GM18858 (cell line): ENCODE measurements around the gene YAE1.
"Not testable (repeated sequence)": the region's sequence is repeated elsewhere in the genome, so short reads cannot be mapped to it uniquely, and the experiment has no call there.

Source experiments
- ATAC-seq: cut with Tn5 transposase; IDR thresholded peaks from one replicate; pipeline ENCODE4 v1.9.1; 2021; ENCODE audit not compliant: unreplicated experiment

The YAE1 gene, protein sequence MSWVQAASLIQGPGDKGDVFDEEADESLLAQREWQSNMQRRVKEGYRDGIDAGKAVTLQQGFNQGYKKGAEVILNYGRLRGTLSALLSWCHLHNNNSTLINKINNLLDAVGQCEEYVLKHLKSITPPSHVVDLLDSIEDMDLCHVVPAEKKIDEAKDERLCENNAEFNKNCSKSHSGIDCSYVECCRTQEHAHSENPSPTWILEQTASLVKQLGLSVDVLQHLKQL

DNA sequence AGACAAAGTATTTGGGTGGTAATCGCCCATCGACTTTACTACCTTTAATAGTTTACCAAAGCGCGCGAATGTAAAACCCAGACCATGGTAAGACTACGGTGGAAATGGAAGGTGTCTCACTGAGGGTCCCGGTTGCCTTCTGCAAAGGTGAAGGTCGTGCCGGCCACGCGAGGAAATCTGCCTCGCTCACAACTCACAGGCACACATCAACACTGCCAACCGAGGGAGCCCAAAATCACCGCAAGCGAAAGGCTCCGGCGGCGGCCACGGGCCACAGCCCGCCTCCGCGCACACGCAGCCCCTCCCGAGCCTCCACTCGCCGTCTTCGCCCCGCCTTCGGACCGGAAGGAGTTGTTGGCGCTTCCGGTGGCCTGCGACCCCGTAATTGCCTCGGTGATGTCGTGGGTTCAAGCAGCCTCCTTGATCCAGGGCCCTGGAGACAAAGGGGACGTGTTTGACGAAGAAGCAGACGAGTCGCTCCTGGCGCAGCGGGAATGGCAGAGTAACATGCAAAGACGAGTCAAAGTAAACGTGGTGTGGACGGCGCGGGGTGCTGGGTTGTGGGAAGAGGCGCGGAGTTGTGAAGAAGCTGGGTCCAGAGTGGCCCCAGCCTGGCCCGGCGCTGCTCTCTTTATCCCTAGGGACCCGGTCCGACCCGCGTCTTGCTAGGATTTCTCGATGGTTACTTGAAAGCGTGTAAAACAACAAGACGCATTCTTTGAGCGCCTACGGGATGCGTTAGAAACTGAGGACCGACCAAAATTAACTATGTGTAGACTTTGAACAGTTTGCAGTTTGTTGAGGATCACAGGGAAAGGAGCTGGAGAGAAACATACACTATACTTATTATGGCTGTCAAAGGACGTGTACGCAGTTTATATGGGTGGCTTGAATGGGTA, at the start of gene YAE1:
Gene YAE1 (plus strand): TSS at position 382 of the 899 bp plus-strand sequence. CDS start 15 bp downstream, at position 397.
- ATAC-seq = peak; percentile 99

DNA sequence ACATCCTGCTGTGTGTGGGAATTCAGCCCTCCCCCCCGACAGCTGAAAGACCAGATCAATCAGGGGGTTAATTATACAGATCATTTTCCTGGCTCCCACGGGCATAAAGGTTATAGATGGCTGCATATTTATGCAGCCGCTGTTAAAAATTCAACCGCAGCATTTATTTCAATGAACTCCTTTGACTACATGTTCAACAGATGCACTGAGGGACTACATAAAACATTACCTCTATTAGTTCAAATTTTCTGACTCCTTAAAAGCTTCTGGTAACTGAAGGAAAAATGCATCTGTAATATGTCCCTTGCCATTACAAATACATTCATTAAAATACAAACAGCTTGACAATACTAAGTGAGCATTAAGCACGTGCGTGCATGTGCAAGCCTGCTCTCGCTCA, 49.7 kb upstream of the YAE1 start:
- ATAC-seq = no peak

DNA sequence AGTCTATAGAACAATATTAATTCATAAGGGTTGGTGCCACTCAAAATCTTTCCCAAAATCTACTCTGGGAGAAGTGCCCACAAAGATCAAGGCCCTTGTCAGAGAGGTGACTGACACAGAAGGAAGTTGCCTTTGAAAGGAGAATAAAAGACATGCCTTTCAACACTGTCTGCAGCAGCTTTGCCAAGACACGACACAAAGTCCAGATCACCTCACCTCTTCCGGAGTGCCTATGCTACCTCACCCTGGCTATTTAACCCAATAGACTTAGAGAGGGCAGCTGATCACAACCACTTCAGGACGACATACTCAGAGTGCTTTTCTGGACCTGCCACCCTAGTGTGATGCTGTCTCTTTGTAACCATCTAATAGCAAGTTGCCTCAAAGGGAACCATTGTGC, 49.0 kb upstream of the YAE1 start:
- no peak for ATAC-seq

DNA sequence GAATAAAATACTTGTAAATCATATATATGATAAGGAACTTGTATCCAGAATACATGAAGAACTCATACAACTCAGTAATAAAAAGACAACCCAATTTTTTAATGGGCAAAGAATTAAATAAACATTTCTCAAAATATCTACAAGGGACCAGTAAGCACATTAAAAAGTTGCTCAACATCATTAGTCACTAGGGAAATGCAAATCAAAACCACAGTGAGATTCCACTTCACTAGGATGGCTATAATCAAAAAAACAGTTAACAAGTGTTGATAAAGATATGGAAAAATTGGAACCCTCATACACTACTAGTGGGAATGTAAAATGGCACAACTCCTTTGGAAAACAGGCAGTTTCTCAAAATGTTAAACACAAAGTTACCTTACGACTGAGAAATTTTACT, 40.3 kb upstream of the YAE1 start:
- ATAC-seq = no peak

DNA sequence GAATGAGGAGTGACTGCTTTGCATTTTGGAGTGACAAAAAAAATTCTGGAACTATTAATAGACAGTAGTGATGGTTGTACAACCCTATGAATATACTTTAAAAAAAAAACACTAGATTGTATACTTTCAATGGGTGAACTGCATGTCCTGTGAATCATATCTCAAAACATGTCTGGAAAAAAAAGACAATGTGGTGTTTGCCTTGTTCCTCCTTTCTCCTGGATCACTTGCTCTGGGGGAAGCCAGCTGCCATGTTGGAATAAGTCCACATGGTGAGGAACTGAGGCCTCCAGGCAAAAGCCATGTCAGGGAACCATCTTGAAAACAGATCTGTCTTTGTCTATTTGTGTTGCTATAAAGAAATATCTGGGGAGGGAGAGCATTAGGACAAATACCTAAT, 39.5 kb upstream of the YAE1 start:
- no peak for ATAC-seq

DNA sequence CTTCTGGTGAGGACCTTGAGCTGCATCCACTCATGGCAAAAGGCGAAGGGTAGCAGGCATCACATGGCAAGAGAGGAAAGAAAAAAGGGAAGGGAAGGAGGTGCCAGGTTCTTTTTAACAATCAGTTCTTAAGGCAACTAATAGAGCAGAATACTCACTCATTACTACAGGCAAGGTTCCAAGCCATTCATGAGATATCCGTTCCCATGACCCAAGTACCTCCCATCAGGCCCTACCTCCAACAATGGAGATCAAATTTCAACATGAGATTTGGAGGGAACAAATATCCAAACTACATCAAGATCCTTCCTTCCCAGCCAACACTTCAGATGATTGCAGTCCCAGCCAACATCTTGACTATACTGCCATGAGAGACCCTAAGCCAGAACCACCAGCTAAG, 38.9 kb upstream of the YAE1 start:
- ATAC-seq = no peak

DNA sequence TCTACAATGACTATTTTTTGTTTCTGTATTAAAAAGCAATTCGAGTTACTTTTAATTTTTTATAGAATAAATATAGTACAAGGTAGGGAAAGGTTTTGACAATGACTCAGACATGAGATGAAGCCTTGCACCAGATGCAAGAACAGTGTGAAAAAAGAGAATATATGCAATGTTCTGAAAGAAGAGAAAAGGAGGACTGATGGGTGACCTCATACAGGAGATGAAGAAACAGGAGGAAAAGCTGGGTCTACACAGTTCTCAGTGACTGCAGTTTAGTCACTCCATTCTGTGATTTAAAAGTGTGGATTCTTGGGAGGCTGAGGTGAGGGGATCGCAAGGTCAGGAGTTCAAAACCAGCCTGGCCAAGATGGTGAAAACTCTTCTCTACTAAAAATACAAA, 38.3 kb upstream of the YAE1 start:
- no peak for ATAC-seq

DNA sequence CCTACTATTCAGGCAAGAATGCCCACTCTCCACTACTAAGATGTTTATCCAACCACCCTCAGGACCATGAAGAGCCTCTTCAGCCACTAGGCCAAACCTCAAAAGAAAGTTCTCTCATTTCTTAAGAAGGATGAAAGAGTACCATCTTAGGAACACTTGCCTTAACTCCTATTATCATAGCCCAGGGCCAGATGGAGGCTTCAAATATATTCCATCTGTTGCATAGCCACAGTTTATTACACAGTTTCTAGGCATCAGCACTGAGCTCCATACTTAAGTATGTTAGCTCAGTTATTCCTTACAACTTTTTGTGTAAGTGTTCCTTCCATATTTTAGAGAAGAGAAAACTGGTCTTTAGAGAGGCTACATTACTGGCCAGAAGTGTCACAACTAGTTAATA, 37.4 kb upstream of the YAE1 start:
- no peak for ATAC-seq

DNA sequence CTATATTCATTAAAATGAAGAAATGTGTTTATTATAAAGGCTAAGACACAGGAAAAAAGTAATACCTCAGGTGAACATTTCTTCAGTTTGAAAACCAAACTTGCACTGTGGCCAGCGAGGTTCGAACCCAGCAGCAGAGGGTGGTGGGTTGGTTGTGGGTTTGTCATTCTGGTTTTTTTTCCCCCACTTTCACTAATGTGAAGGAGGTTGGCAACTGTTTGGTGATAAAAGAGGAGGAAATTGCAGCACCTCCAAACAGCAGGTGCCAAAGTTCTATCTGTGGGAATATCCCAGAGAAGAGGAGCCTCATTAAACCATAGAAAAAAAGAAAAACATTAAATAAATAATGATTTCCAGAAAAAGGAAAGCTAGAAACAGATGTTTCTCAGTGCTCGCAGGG, 36.6 kb upstream of the YAE1 start:
- no peak for ATAC-seq

DNA sequence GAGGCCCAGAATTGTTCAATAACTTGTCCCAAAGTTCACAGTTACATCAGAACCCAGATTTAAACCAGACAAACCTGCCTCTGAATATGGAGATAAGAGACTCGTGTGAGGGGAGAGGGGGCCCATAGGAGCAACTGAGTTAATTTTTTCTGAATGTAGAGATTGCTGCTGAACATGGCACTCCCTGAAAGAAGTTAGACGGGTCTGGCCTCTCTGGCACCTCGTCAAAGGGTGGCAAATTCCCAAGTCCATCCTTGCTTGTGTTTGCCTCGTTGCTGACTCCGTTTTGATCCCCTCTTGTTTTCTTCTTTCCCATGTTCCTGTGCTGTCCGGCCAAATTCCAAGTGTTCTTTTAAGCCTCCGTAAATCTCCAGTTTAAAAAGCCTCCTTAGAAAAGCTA, 35.2 kb upstream of the YAE1 start:
- ATAC-seq = no peak

DNA sequence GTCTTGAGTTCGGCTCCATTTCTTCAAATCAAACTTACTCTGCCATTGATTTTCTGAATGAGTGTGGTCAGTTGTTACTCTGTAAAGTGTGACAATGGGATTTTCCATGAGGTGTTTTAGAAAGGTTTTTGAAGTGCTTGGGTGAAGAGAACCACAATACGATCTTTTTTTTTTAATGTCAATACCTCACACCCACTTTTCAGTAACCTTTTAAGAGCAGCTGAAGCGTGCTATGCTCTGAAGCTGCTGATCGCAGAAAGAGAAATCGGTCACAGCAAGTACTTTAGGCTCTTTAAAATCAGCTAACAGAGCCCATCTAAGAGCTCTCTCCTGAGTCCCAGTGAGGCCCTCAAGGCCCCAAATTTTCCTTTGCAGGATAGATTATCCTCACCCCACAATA, 34.4 kb upstream of the YAE1 start:
- ATAC-seq = no peak

DNA sequence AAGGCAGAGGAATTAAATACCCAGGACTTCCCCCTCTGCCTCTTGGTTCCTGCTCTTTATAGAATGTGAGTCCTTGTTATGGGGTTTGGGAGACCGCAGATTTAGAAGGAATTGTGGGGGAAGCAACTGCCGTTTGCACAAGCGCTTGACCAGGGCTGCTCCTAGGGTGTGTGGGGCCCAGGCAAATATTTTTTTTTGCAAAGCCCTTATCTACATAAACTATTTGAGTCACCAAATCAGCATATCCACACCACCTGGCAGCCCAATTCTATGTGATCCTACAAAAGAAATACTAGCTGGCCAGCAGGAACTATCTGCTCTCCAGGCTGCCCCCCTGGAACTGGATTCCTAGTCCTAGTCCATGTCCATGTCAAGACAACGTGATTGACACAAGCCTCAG, 33.4 kb upstream of the YAE1 start:
- ATAC-seq = no peak

DNA sequence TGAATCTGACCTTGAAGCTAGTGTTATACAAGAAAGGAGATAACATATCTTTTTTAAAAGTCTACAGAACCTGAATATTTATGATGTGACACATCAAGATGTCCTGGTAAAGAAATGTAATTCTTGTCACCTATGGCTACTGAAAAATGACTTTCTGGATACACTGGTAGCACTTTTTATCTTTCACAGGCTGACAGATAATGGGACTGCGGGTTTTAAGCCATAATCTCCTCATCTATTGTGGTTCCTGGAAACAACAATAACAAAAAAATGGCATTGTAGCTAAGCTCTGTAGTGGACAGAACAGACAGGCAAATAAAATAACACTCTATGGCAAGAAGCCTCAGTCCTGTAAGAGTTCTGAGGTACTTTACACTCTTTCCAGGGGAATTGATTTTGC, 31.6 kb upstream of the YAE1 start:
- ATAC-seq = no peak

DNA sequence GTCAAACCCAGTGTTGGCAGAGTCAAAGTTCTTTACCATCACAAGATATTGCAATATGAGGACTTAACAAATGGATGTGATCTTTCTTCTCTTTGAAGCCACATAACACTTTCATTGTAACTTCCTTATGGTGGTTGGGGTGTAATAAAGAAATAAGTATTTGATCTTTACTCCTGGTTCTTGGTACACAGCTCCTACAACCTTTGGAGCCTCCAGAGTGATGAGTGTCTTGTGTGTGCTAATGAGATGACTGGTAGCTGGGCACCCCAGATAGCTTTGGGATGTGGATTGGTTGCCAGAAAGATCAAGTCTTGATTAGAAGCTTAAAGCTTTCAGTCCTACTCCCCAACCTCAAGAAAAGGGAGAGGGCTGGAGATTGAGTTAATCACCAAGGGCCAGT, 31.1 kb upstream of the YAE1 start:
- no peak for ATAC-seq

DNA sequence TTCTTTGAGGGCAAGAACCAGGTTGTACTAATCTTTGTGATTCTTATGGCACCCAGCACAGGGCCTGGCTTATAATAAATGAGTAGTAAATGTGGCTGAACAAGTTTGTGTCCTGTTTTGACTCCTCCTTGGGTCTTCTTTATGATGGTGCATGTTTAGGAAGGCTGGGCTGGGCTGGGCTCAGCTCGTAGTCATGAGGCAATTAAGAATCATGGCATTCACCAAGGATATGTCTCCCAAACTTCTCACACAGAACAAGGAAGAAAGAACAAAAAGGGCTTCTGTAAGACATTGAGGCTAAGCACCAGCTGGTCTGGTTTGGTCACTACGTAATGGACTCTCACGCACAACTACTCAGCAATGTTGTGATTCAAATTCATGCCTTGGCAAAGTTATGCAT, 30.5 kb upstream of the YAE1 start:
- ATAC-seq = no peak

DNA sequence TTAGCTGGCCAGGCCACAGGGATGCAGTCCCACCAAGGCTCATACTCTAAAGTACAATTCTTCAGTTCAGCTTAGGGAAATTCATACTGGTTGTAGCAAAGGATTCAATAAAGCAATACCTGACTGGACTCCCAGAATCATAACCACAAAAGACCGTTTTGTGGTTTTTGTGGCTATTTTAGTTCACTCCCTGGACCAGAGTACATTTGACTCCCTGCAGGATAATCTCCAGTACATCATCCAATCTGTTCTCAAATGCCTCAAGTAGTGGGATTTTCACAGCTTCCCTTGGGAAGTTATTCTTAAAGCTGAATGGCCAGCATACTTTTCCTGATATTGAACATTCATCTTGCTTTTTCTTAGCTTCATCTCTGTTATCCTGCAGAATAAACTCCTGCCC, 29.3 kb upstream of the YAE1 start:
- ATAC-seq = no peak

DNA sequence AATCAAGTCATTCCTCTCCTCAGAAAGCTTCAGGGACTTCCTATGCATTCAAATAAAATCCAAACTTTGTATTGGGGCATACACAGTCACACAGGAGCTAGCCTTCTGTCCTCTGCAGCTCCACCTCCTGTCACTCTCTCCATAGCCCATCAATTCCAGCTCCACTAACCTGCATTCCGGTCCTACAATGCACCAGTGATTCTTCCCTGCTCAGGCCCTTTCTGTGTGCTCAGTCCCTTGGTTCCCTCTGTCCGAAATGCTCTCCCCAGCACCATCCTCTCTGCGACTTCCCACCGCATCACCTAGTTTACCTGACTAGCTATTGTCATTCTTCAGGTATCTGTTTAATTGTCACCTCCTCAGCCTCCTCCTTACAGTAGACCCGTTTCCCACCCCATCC, 26.4 kb upstream of the YAE1 start:
- ATAC-seq = no peak

DNA sequence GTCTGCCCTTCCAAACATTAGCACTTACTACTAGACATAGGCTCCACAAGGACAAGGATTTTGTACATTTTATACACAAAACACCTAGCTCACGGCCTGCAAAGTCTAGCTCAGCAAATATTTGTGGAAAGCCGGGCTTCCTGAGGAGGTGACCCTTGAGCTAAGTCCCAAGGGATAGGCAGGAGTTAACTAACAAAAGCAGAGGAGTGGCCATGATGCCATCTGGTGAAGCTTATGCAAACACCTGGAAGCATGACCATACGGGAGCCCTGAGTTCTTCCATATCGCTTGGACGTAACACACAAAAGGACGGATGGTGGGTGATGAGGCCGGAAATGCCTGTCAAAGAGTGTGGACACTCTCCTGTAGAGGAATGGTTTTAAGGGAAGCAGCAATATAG, 25.9 kb upstream of the YAE1 start:
- ATAC-seq = no peak

DNA sequence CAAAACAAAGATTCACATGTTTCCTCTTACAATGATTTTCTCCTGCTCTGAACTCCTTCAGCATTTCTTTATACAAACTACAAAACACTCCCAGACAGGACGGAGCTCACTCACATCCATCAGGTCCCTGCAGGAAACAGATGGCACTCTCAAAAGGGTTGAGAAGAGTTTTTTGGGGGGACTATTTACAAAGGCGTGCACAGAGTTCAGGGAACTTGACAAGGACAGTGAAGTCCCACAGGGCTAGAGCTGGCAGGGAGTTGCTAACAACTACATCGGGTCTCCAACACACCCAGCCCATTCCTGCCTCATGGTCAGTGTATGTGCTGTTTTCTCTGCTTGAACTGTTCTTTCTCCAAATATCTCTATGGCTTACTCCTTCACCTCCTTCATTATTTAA, 24.7 kb upstream of the YAE1 start:
- ATAC-seq = no peak

DNA sequence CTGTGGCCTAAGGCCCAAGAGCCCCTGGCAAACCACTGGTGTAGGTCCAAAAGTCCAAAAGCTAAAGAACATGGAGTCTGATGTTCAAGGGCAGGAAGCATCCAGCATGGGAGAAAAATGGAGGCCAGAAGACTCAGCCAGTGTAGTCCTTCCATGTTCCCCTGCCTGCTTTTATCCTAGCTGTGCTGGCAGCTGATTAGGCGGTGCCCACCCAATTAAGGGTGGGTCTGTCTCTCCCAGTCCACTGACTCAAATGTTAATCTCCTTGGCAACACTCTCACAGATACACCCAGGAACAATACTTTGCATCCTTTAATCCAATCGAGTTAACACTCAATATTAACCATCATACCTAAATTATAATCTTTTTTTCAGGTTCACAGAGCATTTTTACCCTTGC, 21.4 kb upstream of the YAE1 start:
- not testable (repeated sequence) for ATAC-seq

DNA sequence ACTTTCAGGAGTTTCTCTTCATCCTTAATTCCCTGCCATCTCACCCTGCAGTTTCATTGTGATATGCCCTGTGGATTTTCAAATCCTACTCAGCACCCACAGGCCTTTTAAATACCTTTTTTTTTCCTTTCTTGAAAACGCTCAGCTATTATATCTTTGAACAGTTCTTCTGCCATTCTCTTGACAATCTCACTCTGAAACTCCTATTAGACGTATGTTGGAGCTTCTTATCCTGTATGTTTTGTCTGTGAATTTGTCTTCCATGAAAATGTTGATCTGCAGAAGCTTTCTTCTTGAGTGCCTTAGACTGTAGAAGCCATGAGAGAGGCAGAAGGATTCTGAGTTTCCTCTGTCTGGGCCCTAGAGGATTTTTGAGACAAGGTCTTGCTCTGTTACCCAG, 18.9 kb upstream of the YAE1 start:
- ATAC-seq = no peak

DNA sequence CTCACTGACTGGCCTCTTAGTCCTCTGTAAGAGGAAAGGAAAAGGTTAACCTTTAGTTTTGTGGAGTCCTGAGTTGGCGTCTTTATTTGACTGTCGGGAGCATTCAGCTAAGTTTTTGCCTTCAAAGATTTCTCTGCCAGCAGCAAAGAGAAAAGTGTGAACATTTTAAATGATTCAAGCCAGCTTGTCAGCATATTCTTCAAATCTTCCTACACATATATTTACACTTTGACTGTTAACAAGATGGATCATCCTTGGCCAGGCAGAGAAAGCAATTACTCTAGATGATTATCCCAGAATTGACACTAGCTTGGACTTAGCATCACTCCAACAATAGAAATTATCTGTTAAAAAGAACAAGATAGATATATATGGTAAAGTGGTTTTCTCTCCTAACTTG, 15.8 kb upstream of the YAE1 start:
- ATAC-seq = no peak

DNA sequence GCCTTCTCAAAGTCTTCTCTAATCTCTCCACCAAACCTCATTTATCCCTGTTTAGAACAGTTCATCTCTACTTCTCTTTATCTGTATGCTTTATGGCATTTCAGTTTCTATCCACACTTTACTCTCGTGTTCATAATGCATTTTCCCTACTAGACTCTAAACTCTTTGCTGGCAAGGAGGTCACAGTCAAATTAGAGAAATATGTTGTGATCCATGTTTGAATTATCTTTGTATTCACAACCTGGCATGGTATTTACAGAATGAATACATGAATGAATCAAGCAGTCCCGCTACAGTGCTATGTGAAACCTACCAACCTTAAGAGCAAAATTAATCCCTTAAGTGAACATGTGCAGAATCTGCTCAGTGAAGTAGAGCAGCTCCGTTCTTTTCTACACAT, 12.8 kb upstream of the YAE1 start:
- ATAC-seq = no peak
